ENCODE results near the gene LZTR1.

The LZTR1 gene

GRCh38 chr22:20949698-20950183 lies 32.4 kb upstream of the LZTR1 start:
- H3K4me3 ChIP-seq (ENCODE audit: low read depth, low read length) = no peak overlapping the region

GRCh38 chr22:20951151-20951931 lies 30.8 kb upstream of the LZTR1 start:
- H3K4me3 ChIP-seq (ENCODE audit: low read depth, low read length) = no peak overlapping the region

GRCh38 chr22:20951932-20952380 lies 30.1 kb upstream of the LZTR1 start:
- no peak overlapping the region for H3K4me3 ChIP-seq (ENCODE audit: low read depth, low read length)

GRCh38 chr22:20952544-20953341 lies 29.4 kb upstream of the LZTR1 start:
- no peak overlapping the region for H3K4me3 ChIP-seq (ENCODE audit: low read depth, low read length)

GRCh38 chr22:20953342-20953608 lies 28.8 kb upstream of the LZTR1 start:
- H3K4me3 ChIP-seq (ENCODE audit: low read depth, low read length) = no peak overlapping the region

GRCh38 chr22:20953668-20954500 lies 28.2 kb upstream of the LZTR1 start:
- no peak overlapping the region for H3K4me3 ChIP-seq (ENCODE audit: low read depth, low read length)

GRCh38 chr22:20955548-20955947 lies 26.5 kb upstream of the LZTR1 start:
- no peak overlapping the region for H3K4me3 ChIP-seq (ENCODE audit: low read depth, low read length)

GRCh38 chr22:20956258-20957101 lies 25.6 kb upstream of the LZTR1 start:
- peak overlapping the region; percentile 65 for H3K4me3 ChIP-seq (ENCODE audit: low read depth, low read length)

- H3K4me3 ChIP-seq (ENCODE audit: low read depth, low read length) = peak overlapping the region; percentile 65
Measured at GRCh38 chr22:20957102-20957682, 24.9 kb upstream of the LZTR1 start.

GRCh38 chr22:20957683-20958431 lies 24.2 kb upstream of the LZTR1 start:
- H3K4me3 ChIP-seq (ENCODE audit: low read depth, low read length) = peak overlapping the region; percentile 65

- no peak overlapping the region for H3K4me3 ChIP-seq (ENCODE audit: low read depth, low read length)
Measured at GRCh38 chr22:20959578-20960461, 22.3 kb upstream of the LZTR1 start.

- H3K4me3 ChIP-seq (ENCODE audit: low read depth, low read length) = no peak overlapping the region
Measured at GRCh38 chr22:20960609-20961008, 21.5 kb upstream of the LZTR1 start.

- no peak overlapping the region for H3K4me3 ChIP-seq (ENCODE audit: low read depth, low read length)
Measured at GRCh38 chr22:20962491-20962945, 19.6 kb upstream of the LZTR1 start.

- no peak overlapping the region for H3K4me3 ChIP-seq (ENCODE audit: low read depth, low read length)
Measured at GRCh38 chr22:20963201-20964052, 18.7 kb upstream of the LZTR1 start.

GRCh38 chr22:20964090-20964798 lies 17.9 kb upstream of the LZTR1 start:
- H3K4me3 ChIP-seq (ENCODE audit: low read depth, low read length) = peak overlapping the region; percentile 4

GRCh38 chr22:20964799-20965103 lies 17.3 kb upstream of the LZTR1 start:
- peak overlapping the region; percentile 4 for H3K4me3 ChIP-seq (ENCODE audit: low read depth, low read length)
